ENCODE results near the gene LDB2.

The LDB2 gene

GRCh38 chr4:16758816-16759215 lies 139.6 kb downstream of the LDB2 start:
- peaks cover 62% of the 10 kb centered on the region for H3K4me1 Mint-ChIP-seq
- no peak overlapping the region for H3K4me3 Mint-ChIP-seq
- no peak overlapping the region for H3K27ac Mint-ChIP-seq
- H3K27me3 Mint-ChIP-seq (ENCODE audit: low read depth, poor library complexity), result no peaks in the 10 kb centered on the region
- TF ChIP-seq CTCF (IDR thresholded peaks at IDR 0.05), result no peak
- DNase-seq, result no peak
- H3K36me3 Mint-ChIP-seq (ENCODE audit: low read depth), result no peaks in the 10 kb centered on the region
- no peaks in the 10 kb centered on the region for H3K9me3 Mint-ChIP-seq

GRCh38 chr4:16758255-16758654 lies 140.2 kb downstream of the LDB2 start:
- Mint-ChIP-seq H3K4me3 (no peak overlapping the region), H3K27ac (no peak overlapping the region), H3K27me3 (ENCODE audit: low read depth, poor library complexity) (no peaks in the 10 kb centered on the region), H3K9me3 (no peaks in the 10 kb centered on the region), H3K36me3 (ENCODE audit: low read depth) (no peaks in the 10 kb centered on the region), H3K4me1 (peaks cover 59% of the 10 kb centered on the region)
- DNase-seq, result no peak
- TF ChIP-seq CTCF (IDR thresholded peaks at IDR 0.05), result no peak

GRCh38 chr4:16757080-16757521 lies 141.3 kb downstream of the LDB2 start:
- Mint-ChIP-seq H3K27me3 (ENCODE audit: low read depth, poor library complexity) (no peaks in the 10 kb centered on the region), H3K27ac (no peak overlapping the region), H3K9me3 (no peaks in the 10 kb centered on the region)

GRCh38 chr4:16754104-16754503 lies 144.3 kb downstream of the LDB2 start:
- no peaks in the 10 kb centered on the region for H3K36me3 Mint-ChIP-seq (ENCODE audit: low read depth)
- no peaks in the 10 kb centered on the region for H3K9me3 Mint-ChIP-seq
- no peaks in the 10 kb centered on the region for H3K27me3 Mint-ChIP-seq (ENCODE audit: low read depth, poor library complexity)
- TF ChIP-seq CTCF (IDR thresholded peaks at IDR 0.05), result no peak
- H3K27ac Mint-ChIP-seq, result no peak overlapping the region
- peaks cover 19% of the 10 kb centered on the region for H3K4me1 Mint-ChIP-seq
- no peak overlapping the region for H3K4me3 Mint-ChIP-seq
- no peak for DNase-seq

More at GRCh38 chr4:16757080-16757521, 141.3 kb downstream of the LDB2 start:
- Mint-ChIP-seq H3K4me1 (peaks cover 48% of the 10 kb centered on the region), H3K36me3 (ENCODE audit: low read depth) (no peaks in the 10 kb centered on the region), H3K4me3 (no peak overlapping the region)
- DNase-seq, result no peak
- TF ChIP-seq CTCF (IDR thresholded peaks at IDR 0.05), result no peak

- no peak for TF ChIP-seq CTCF (IDR thresholded peaks at IDR 0.05)
- Mint-ChIP-seq H3K9me3 (no peaks in the 10 kb centered on the region), H3K27me3 (ENCODE audit: low read depth, poor library complexity) (no peaks in the 10 kb centered on the region), H3K4me1 (peaks cover 2% of the 10 kb centered on the region), H3K27ac (no peak overlapping the region), H3K36me3 (ENCODE audit: low read depth) (no peaks in the 10 kb centered on the region), H3K4me3 (no peak overlapping the region)
- no peak for DNase-seq
Observed at GRCh38 chr4:16752150-16752549, 146.3 kb downstream of the LDB2 start.

GRCh38 chr4:16750882-16751642 lies 147.4 kb downstream of the LDB2 start:
- Mint-ChIP-seq H3K27ac (no peak overlapping the region), H3K9me3 (no peaks in the 10 kb centered on the region), H3K4me1 (no peaks in the 10 kb centered on the region), H3K36me3 (ENCODE audit: low read depth) (no peaks in the 10 kb centered on the region), H3K4me3 (no peak overlapping the region), H3K27me3 (ENCODE audit: low read depth, poor library complexity) (no peaks in the 10 kb centered on the region)
- no peak for DNase-seq
- no peak for TF ChIP-seq CTCF (IDR thresholded peaks at IDR 0.05)

Data from nephron progenitor cell (in vitro differentiated cells).